Measurements from ENCODE around the gene PGC. TPM values are rescaled to one million over a fixed set of nuclear protein-coding genes. Genes with fewer than 3 reads are reported as not detected.
A peak's percentile ranks its signal among the peaks of the same experiment; 100 is the strongest.

Gene PGC
- total RNA-seq, 6 donors from 2014 or later: 241 to 4,380 (median 659) TPM

GRCh38 chr6:41713159-41713649 is 34.0 kb downstream of the PGC start:
- 47 to 66% methylated on average over 7 to 9 of the region's 9 CpGs for WGBS, 2 donors
- DNase-seq (peak in 1 of 2 donors; percentile 90), ATAC-seq (ENCODE audit: low FRiP score in 2 of 2) (peak; percentile 52 to 73)

GRCh38 chr6:41712651-41713103 is 34.5 kb downstream of the PGC start:
- no peaks in the 10 kb centered on the region for H3K27me3 ChIP-seq
- WGBS, 2 donors: 22 to 90% methylated on average over 4 to 9 of the region's 10 CpGs
- no peak overlapping the region for H3K4me3 ChIP-seq
- peaks cover 47 to 55% (median 48%) of the 10 kb centered on the region in 4 donors for H3K4me1 ChIP-seq
- ATAC-seq (ENCODE audit: low FRiP score in 2 of 2) (peak; percentile 38 to 76), DNase-seq (peak in 1 of 2 donors; percentile 87)
- TF ChIP-seq POLR2AphosphoS5 (IDR thresholded peaks at IDR 0.05): no peak
- TF ChIP-seq, protein P1, sequence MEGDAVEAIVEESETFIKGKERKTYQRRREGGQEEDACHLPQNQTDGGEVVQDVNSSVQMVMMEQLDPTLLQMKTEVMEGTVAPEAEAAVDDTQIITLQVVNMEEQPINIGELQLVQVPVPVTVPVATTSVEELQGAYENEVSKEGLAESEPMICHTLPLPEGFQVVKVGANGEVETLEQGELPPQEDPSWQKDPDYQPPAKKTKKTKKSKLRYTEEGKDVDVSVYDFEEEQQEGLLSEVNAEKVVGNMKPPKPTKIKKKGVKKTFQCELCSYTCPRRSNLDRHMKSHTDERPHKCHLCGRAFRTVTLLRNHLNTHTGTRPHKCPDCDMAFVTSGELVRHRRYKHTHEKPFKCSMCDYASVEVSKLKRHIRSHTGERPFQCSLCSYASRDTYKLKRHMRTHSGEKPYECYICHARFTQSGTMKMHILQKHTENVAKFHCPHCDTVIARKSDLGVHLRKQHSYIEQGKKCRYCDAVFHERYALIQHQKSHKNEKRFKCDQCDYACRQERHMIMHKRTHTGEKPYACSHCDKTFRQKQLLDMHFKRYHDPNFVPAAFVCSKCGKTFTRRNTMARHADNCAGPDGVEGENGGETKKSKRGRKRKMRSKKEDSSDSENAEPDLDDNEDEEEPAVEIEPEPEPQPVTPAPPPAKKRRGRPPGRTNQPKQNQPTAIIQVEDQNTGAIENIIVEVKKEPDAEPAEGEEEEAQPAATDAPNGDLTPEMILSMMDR (IDR thresholded peaks at IDR 0.05): peak in 2 of 6 experiments; percentile 31 to 32
- H3K9me3 ChIP-seq: no peaks in the 10 kb centered on the region
- peak overlapping the region; percentile 56 to 78 (median 71) for H3K27ac ChIP-seq
- H3K36me3 ChIP-seq: no peaks in the 10 kb centered on the region

More at GRCh38 chr6:41713159-41713649, 34.0 kb downstream of the PGC start:
- Histone ChIP-seq H3K4me1 (peaks cover 42 to 50% (median 44%) of the 10 kb centered on the region in 4 donors), H3K36me3 (no peaks in the 10 kb centered on the region), H3K4me3 (no peak overlapping the region), H3K9me3 (no peaks in the 10 kb centered on the region), H3K27ac (peak overlapping the region; percentile 56 to 78 (median 71)), H3K27me3 (no peaks in the 10 kb centered on the region)
- TF ChIP-seq POLR2A (IDR thresholded peaks at IDR 0.05) (no peak), POLR2AphosphoS5 (IDR thresholded peaks at IDR 0.05) (peak in 1 of 2 donors; percentile 5)

DNA sequence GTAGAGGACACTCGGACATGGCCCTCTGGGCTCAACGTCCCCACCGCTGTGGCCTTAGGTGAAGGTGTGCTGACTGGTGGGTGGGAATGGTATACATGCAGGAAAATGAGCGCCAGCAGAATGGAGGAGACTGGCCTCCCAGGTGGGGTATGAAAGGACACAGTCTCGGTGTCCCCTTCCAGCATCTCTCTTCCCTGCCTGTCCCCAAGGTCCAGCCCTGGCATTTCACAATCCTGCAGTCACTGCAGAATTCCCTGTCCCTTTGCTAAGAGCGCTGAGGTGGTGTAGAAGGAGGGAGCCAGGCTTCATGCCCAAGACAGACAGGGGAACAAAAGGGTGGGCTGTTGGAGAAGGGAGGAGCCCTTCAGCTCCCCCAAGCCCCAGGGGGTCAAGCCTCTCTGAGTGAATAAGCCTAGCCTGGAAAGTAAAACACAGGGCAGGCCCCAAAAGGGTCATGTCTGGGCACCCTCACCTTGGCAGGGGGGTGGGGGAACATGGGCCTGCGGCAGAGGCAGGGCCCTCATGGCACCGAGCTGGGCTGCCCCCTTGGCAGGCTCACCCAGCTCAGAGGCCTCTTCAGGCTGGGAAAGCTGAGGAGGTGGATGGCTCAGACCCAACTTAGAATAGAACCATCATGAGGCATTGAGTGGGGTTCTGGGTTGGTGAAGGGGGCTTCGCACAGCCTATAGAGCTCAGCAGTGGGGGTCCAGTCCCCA is 35.7 kb downstream of the PGC start:
- H3K27me3 ChIP-seq: no peaks in the 10 kb centered on the region
- WGBS, 2 donors: 89 to 92% methylated on average over 8 to 9 of the region's 9 CpGs
- peaks cover 47 to 57% (median 50%) of the 10 kb centered on the region in 4 donors for H3K4me1 ChIP-seq
- H3K27ac ChIP-seq: peak overlapping the region; percentile 56 to 78 (median 71)
- no peak for TF ChIP-seq POLR2A (IDR thresholded peaks at IDR 0.05)
- TF ChIP-seq, protein P1 (IDR thresholded peaks at IDR 0.05): no peak
- TF ChIP-seq POLR2AphosphoS5 (IDR thresholded peaks at IDR 0.05): no peak
- no peak for TF ChIP-seq EP300 (IDR thresholded peaks at IDR 0.05)
- DNase-seq (no peak), ATAC-seq (ENCODE audit: low FRiP score in 2 of 2) (no peak)
- no peaks in the 10 kb centered on the region for H3K36me3 ChIP-seq
- no peaks in the 10 kb centered on the region for H3K9me3 ChIP-seq
- no peak overlapping the region for H3K4me3 ChIP-seq

DNA sequence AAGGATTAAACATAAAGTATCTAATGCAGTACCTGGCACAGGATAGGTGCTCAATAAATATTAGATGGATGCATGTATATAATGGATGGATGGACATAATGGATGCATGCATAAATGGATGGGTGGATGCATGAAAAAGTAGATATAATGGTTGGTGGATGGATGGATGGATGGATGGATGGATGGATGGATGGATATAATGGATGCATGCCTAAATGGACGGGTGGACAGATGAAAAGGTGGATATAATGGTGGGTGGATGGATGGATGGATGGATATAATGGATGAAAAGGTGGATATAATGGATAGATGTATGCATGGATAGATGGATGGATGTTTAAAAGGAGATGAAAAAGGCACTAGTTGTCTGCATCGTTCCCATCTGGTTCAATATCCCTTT is 37.8 kb downstream of the PGC start:
- WGBS, 2 donors: 92 to 98% methylated on average over 2 of the region's 2 CpGs
- no peak for TF ChIP-seq EP300 (IDR thresholded peaks at IDR 0.05)
- TF ChIP-seq, protein P1 (IDR thresholded peaks at IDR 0.05): no peak
- no peak for TF ChIP-seq POLR2AphosphoS5 (IDR thresholded peaks at IDR 0.05)
- no peak for TF ChIP-seq POLR2A (IDR thresholded peaks at IDR 0.05)
- Histone ChIP-seq H3K36me3 (no peaks in the 10 kb centered on the region), H3K27me3 (no peaks in the 10 kb centered on the region), H3K27ac (no peak overlapping the region), H3K4me1 (peaks cover 53 to 68% (median 64%) of the 10 kb centered on the region in 4 donors), H3K4me3 (no peak overlapping the region), H3K9me3 (no peaks in the 10 kb centered on the region)
- DNase-seq (no peak), ATAC-seq (ENCODE audit: low FRiP score in 2 of 2) (no peak)

GRCh38 chr6:41708856-41709255 is 38.3 kb downstream of the PGC start:
- no peaks in the 10 kb centered on the region for H3K36me3 ChIP-seq
- H3K27ac ChIP-seq: no peak overlapping the region
- no peak overlapping the region for H3K4me3 ChIP-seq
- no peaks in the 10 kb centered on the region for H3K9me3 ChIP-seq
- WGBS, 2 donors: 91 to 97% methylated on average over 3 of the region's 3 CpGs
- no peak for TF ChIP-seq POLR2AphosphoS5 (IDR thresholded peaks at IDR 0.05)
- no peaks in the 10 kb centered on the region for H3K27me3 ChIP-seq
- DNase-seq (no peak), ATAC-seq (ENCODE audit: low FRiP score in 2 of 2) (no peak)
- H3K4me1 ChIP-seq: peaks cover 53 to 65% (median 62%) of the 10 kb centered on the region in 4 donors
